PC-3 (cell line): ENCODE data around the gene ADAMTSL1.

Source experiments
- CTCF ChIP-seq: fragments of 300-600 bp; sonication (generic); conservative IDR thresholded peaks from 2 replicates; pipeline ENCODE4 v1.5.1; 2017; ENCODE audit warnings: antibody characterized with exemption, low read depth, mild to moderate bottlenecking, low read length
- EZH2phosphoT487 ChIP-seq: fragments of 300-600 bp; sonication (generic); IDR thresholded peaks from 2 replicates; pipeline ENCODE4 v1.6.1; 2018; ENCODE audit warnings: mild to moderate bottlenecking, antibody characterized with exemption, low read length, borderline replicate concordance

GRCh38 chr9:18798508-18799290, 324.7 kb downstream of the ADAMTSL1 start:
- TF ChIP-seq CTCF (no peak), EZH2phosphoT487 (no peak)
